HG03439 (cell line): Measurements from ENCODE around the gene ST8SIA1.

ENCODE experiments used
- ATAC-seq: cut with Tn5 transposase; IDR thresholded peaks from one replicate; pipeline ENCODE4 v1.9.1; 2021; ENCODE audit warnings: mild to moderate bottlenecking, moderate library complexity; ENCODE audit not compliant: unreplicated experiment

Gene ST8SIA1

DNA sequence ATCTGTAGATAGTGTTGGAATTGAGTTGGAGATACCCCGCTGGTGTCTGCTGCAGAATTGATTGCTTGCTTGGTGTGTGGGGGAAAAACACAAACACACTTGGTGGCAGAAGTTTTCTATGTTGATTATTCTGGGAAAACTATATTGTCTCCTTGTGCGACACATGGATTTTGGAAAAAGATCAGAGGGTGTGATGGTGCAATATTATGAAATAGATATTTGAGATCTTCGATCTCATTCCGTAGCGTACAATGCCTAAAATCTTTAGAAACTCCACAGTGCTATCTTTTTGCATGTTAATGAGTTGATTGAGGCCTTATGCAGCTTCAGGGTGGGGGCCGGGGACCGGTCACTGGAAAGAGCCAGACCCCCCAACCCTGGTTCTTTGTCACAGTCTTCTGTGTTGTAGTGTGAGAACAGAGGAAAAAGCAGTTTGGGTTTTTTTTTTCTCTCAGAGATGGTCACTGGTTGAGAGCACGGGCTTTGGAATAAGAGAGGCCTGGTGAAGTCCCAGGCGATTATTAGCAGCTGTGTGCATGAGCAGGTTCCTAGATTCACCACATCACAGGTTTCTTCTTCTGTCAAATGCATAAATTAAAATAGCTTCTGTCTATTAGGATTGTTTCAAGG is 88.2 kb downstream of the ST8SIA1 start:
- ATAC-seq: no peak

GRCh38 chr12:22242726-22243125 is 91.8 kb downstream of the ST8SIA1 start:
- ATAC-seq: no peak

DNA sequence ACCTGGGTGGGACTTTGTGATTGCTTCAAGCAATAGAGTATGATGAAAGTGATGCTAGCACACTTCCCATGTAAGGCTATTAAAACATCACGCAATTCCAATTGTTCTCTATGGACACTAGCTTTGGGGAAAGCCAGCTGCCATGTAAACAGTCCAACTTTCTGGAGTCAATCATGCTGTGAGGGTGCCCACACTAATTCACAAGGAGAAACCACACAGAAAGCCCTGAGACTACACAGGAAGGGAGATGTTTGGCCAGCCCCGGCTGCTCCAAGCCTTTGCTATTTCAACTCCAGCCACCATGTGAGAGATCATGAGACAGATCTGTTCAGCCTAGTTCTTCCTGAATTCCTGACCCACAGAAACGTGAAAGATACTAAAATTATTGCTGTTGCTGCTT is 96.3 kb downstream of the ST8SIA1 start:
- ATAC-seq: no peak

GRCh38 chr12:22234561-22234960 is 99.9 kb downstream of the ST8SIA1 start:
- ATAC-seq: no peak

DNA sequence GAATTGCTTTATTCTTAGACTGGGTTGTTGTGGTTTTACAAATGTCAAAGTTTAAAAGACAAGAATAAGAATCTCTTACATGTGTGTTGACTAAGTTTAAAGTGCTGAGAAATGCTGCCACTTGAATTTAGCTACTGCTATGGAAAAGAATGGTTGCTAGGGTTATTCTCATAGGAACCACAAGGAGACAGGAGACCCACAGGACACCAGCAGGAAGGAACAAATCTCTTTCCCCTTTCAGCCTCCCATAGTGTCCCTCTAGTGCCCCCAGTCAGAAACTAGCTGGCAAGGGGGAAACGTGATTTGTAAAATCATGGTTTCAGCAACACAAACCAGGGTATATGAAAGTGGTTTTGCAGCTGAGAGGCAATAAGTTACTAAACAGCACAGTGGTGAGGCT is 102.7 kb downstream of the ST8SIA1 start:
- no peak for ATAC-seq

DNA sequence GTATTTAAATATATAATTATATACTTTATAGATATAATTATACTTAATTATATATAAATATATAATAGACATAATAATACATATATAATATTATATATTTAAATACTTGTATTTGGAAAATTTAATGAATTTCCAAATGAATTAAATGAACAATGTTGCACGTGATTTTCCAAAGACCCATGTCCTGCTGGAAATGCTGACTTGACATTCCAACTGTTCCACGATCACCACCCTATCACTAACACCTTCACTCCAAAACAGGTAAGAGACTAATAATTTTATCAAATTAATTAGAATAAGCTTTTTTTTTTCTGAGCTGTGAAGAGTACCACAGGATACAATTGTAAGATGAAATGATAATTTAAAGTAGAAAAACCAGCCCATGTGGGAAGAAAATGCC is 103.4 kb downstream of the ST8SIA1 start:
- no peak for ATAC-seq

- ATAC-seq: no peak
These were observed 104.2 kb downstream of the ST8SIA1 start for GRCh38 chr12:22230280-22230794.

GRCh38 chr12:22229652-22230279 is 104.7 kb downstream of the ST8SIA1 start:
- ATAC-seq: no peak

DNA sequence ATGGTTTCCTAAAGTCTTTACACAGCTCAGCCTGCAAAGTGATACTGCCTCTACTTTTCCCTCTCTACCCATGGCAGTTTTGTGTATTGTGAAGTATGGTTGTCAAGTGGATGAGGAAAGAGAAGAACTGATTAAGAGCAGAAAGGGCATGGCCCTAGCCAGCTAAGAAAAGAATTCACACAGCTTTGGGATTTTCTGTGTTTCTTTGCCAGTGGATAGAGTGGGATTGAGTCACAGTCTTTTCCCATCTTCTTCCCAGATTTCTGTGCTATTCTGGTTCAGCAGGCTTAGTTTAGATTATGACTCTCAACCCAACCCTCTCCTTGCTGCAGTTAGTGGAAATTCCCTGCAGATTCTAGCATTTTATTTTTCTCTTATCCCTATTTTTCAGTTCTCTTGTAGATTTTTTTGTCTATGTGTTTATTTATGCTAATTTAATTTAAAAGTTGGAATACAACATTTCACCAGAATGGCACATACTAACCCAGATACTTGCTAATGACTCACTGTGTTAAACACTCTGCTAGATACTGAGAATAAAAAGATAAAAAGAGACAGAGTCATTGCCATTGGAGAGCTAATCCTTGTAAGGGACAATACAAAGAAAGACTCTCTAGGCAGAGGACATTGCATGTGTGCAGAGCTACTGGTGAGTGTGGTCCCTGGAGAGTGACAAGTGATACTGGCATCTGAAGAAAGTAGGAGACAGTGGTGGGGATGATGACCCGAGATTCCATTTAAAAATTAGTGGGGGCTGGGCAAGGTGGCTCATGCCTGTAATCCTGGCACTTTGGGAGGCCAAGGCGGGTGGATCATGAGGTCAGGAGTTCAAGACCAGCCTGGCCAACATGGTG is 106.3 kb downstream of the ST8SIA1 start:
- ATAC-seq: no peak

- no peak for ATAC-seq
These were observed 111.2 kb downstream of the ST8SIA1 start for GRCh38 chr12:22223356-22223755.

DNA sequence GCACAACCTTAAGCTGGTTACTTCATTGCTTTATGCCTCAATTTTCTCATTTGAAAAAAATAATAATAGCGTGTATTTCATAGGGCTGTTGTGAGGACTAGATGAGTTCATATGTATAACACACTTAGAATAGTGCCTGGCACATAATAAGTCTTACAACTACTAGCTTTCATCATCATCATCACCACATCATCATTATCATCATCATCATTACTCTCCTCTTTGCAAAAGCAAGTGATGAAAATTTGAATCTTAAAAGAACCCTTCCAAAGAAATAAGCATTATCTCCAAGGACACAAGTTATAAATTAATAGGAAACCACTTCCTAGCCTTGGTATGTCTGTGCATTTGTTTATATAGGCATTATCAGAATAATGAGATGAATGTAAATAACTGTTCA is 117.0 kb downstream of the ST8SIA1 start:
- no peak for ATAC-seq

GRCh38 chr12:22215467-22216253 is 118.8 kb downstream of the ST8SIA1 start:
- no peak for ATAC-seq

DNA sequence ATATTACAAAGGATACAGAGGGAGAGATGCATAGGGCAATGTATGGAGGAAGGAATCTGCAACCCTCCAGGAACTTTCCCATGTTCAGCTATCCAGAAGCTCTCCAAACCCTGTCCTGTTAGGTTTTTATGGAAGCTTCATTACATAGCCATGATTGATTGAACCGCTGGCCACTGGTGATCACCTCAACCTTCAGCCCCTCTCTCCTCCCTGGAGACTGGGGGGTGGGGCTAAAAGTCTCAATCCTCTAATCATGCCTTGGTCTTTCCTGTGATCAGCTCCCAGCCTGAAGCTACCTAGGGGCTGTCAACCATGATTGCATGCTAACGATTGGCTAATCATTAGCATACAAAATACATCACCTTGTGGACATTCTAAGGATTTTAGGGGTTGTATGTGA is 123.4 kb downstream of the ST8SIA1 start:
- ATAC-seq: no peak

GRCh38 chr12:22209422-22209821 is 125.1 kb downstream of the ST8SIA1 start:
- no peak for ATAC-seq

DNA sequence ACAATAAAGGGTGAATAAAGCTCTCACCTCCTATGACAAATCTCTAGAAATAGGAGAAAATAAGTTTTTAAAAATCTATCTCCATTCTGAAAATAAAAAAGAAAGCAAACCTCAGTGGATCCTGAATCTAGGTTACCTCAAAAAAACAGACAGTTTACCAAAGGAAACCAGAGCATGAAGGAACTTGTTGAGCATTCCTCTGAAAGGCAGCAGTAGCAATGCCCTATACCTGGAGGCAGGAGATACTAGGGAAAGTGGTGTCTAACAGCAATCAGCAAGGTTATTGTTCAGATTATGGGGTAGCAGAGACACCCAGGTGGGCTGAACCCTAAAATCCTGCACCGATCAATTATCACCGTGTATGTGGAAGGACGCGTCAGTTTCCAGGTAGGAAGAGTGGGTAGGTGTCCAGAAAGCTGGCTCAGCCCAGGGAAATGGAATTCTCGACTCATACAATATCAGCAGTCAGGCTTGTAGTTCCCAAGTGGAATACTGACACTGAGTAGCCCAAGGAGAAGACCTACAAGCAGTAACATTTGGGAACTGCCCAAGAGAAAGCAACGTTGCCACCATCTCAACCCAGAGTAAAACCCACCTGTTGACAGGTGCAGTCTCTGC is 128.3 kb downstream of the ST8SIA1 start:
- ATAC-seq: no peak

DNA sequence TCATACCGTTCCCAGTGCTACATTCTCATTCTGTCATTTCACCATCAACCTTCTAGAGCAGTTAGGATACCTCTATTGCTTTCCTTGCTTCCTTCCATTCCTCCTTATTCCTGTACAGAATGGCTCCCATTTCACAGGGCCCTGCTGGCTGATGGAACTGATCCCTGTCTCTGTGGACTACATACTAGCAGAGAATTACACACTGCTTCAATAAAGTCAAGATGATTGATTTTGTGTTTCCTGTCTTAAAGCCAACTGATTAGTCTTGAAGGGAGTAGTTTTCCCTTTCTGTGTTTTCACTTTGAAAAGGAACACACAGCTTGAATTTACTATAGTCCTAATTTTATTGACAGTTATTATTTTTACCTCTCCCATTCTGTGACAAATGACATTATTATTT is 130.1 kb downstream of the ST8SIA1 start:
- no peak for ATAC-seq

- no peak for ATAC-seq
These were observed 131.7 kb downstream of the ST8SIA1 start for GRCh38 chr12:22202847-22203246.

- ATAC-seq: no peak
These were observed 133.4 kb downstream of the ST8SIA1 start for GRCh38 chr12:22201101-22201500.

GRCh38 chr12:22196236-22196635 is 138.3 kb downstream of the ST8SIA1 start:
- no peak for ATAC-seq

GRCh38 chr12:22190969-22191368 is 143.5 kb downstream of the ST8SIA1 start:
- no peak for ATAC-seq

- no peak for ATAC-seq
These were observed 146.1 kb downstream of the ST8SIA1 start for GRCh38 chr12:22188431-22188830.
